Measurements from ENCODE around the gene GJB2.

GJB2 gene

DNA sequence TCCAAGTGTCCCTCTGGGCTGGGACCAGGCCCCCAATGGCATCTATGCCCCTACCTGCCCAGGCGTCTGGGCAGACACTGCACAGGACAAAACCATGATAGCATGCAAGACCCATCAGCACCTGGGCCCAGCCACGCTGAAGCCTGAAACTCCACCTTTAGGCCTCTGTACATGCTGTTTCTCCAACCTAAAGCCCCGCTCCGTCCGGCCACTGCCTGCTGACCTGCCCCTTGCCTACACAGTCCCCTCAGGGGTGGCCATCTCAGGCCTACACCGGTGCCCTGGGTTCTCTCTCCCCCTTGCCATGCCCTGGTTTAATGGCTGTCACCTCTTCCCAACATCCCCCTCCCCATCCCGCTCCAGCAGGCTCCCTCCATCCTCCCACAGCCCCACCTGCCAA is 47.2 kb downstream of the GJB2 start:
- Histone ChIP-seq H2AFZ (no peak overlapping the region), H3K27me3 (ENCODE audit: control insufficient read depth, insufficient read depth, low read length) (no peaks in the 10 kb centered on the region), H3K4me3 (ENCODE audit: low read depth, low read length) (no peak overlapping the region), H3K9me3 (ENCODE audit: control insufficient read depth, low read length) (no peaks in the 10 kb centered on the region), H3K27ac (no peak overlapping the region), H3K4me2 (ENCODE audit: low read length) (no peak overlapping the region), H3K4me1 (no peaks in the 10 kb centered on the region), H3K36me3 (ENCODE audit: control insufficient read depth, insufficient read depth, low read length) (no peaks in the 10 kb centered on the region), H3K9ac (no peak overlapping the region), H3K79me2 (no peaks in the 10 kb centered on the region)
- TF ChIP-seq, protein P1, sequence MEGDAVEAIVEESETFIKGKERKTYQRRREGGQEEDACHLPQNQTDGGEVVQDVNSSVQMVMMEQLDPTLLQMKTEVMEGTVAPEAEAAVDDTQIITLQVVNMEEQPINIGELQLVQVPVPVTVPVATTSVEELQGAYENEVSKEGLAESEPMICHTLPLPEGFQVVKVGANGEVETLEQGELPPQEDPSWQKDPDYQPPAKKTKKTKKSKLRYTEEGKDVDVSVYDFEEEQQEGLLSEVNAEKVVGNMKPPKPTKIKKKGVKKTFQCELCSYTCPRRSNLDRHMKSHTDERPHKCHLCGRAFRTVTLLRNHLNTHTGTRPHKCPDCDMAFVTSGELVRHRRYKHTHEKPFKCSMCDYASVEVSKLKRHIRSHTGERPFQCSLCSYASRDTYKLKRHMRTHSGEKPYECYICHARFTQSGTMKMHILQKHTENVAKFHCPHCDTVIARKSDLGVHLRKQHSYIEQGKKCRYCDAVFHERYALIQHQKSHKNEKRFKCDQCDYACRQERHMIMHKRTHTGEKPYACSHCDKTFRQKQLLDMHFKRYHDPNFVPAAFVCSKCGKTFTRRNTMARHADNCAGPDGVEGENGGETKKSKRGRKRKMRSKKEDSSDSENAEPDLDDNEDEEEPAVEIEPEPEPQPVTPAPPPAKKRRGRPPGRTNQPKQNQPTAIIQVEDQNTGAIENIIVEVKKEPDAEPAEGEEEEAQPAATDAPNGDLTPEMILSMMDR (IDR thresholded peaks at IDR 0.05) = no peak

DNA sequence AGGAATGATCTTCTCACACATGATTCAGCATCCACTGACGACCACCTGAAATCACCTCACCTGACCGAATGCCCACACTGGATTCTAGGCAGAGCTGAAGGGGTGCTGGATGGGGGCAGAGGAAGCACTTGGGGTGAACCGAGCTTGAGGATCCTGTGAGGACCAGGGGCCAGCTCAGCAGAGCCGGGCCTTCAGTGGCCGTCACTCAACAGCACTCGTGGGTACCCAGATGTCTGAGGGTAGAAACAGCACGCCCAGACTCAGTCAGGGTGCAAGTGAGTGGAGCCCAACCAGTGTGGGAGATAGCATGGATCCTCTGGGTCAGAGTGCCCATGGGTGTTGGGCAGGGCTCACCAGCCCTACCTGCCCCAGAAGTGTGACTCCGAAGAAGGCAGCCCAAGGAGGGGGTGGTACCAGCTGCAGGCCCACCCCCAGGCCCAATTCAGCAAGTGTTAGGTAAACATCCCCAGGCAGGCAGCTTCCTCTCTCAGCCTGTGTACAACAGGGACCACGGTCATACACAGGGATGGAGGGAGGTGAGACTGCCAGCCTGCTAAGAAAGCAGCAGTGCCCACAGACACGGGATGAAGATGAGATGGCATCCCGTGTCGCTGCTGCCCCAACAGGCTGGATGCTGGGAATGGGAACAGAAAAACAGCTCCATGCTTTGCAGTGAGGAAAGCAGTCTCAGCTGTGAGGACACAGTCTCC is 48.4 kb downstream of the GJB2 start:
- H3K4me3 ChIP-seq (ENCODE audit: low read depth, low read length) = no peak overlapping the region
- no peak overlapping the region for H3K27ac ChIP-seq
- no peaks in the 10 kb centered on the region for H3K27me3 ChIP-seq (ENCODE audit: control insufficient read depth, insufficient read depth, low read length)
- H2AFZ ChIP-seq = no peak overlapping the region
- no peaks in the 10 kb centered on the region for H3K79me2 ChIP-seq
- H3K9ac ChIP-seq = no peak overlapping the region
- no peaks in the 10 kb centered on the region for H3K36me3 ChIP-seq (ENCODE audit: control insufficient read depth, insufficient read depth, low read length)
- no peak overlapping the region for H3K4me2 ChIP-seq (ENCODE audit: low read length)
- H3K4me1 ChIP-seq = no peaks in the 10 kb centered on the region
- no peaks in the 10 kb centered on the region for H3K9me3 ChIP-seq (ENCODE audit: control insufficient read depth, low read length)
- TF ChIP-seq, protein P1 (IDR thresholded peaks at IDR 0.05) = no peak

DNA sequence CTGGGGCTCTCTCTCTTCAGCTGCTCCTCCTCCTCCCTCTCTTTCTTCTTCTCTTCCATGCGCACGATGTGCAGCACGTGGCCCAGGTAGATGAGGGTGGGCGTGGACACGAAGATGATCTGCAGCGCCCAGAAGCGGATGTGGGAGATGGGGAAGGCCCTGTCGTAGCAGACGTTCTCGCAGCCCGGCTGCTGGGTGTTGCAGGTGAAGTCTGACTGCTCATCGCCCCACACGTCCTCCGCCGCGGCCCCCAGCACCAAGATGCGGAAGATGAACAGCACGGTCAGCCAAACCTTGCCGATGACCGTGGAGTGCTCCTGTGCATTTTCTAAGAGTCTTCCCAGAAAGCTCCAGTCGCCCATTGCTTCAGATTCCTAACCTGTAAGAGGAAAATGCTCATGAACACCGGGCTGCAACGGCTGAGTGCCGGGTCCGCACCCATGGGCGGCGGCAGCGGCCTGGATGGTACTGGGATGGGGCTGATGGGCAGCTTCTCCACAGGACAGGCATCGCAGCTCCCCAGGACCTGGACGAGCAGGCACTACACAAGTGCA is 49.7 kb downstream of the GJB2 start:
- Histone ChIP-seq H3K27ac (no peak overlapping the region), H3K4me3 (ENCODE audit: low read depth, low read length) (no peak overlapping the region), H3K9me3 (ENCODE audit: control insufficient read depth, low read length) (no peaks in the 10 kb centered on the region), H3K36me3 (ENCODE audit: control insufficient read depth, insufficient read depth, low read length) (no peaks in the 10 kb centered on the region), H3K4me1 (no peaks in the 10 kb centered on the region), H3K4me2 (ENCODE audit: low read length) (no peak overlapping the region), H3K9ac (no peak overlapping the region), H3K79me2 (no peaks in the 10 kb centered on the region), H3K27me3 (ENCODE audit: control insufficient read depth, insufficient read depth, low read length) (no peaks in the 10 kb centered on the region), H2AFZ (no peak overlapping the region)
- TF ChIP-seq, protein P1 (IDR thresholded peaks at IDR 0.05) = no peak

DNA sequence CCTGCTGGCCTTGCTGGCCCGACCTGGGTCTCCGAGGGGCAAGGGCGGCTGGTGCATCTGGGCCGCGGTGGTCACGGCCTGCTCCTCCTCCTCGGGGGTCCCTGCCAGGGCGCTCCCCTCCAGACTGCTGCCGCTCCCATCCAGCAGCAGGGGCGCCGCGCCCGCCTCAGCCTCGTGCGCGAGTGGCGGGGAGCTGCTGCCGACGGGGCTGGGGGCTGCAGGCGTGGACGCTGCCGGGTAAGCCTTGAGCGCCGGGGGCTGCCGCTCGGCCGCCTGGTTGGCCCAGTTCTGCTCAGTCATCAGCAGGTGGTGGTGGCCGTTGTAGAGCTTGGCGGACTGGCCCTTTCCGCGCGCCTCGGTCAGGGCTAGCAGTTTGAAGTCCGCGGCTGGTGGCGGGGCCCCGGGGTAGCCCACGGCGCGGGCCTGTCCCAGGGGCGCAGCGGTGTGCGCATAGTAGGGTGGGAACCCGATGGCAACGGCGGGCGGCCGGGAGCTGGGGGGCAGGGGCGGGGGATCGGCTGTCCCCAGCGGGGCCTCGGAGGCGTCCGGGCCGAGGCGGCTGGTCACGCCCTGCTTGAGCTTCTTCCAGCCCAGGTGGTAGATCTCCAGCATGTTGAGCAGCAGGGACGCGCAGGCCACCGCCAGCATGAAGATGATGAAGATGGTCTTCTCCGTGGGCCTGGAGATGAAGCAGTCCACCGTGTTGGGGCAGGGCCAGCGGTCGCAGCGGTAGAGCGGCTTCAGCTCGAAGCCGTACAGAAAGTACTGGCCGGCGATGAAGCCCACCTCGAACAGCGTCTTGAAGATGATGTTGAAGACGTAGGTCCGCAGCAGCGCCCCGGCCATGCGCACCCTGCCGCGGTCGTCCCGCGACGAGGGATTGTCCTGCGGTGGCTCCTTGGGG is 50.5 kb downstream of the GJB2 start:
- no peaks in the 10 kb centered on the region for H3K9me3 ChIP-seq (ENCODE audit: control insufficient read depth, low read length)
- H3K4me2 ChIP-seq (ENCODE audit: low read length) = no peak overlapping the region
- no peak overlapping the region for H3K4me3 ChIP-seq (ENCODE audit: low read depth, low read length)
- no peak overlapping the region for H3K27ac ChIP-seq
- H3K27me3 ChIP-seq (ENCODE audit: control insufficient read depth, insufficient read depth, low read length) = no peaks in the 10 kb centered on the region
- no peaks in the 10 kb centered on the region for H3K79me2 ChIP-seq
- H3K36me3 ChIP-seq (ENCODE audit: control insufficient read depth, insufficient read depth, low read length) = no peaks in the 10 kb centered on the region
- H3K9ac ChIP-seq = no peak overlapping the region
- TF ChIP-seq, protein P1 (IDR thresholded peaks at IDR 0.05) = no peak
- H2AFZ ChIP-seq = no peak overlapping the region
- no peaks in the 10 kb centered on the region for H3K4me1 ChIP-seq

Data from parathyroid adenoma (tissue), 2 donors.